Stimulated activated CD8-positive, alpha-beta memory T cell treated with anti-CD3 and anti-CD28 coated beads, Interleukin-4, amount 100 ng/mL, for 1 hour (primary cell): ENCODE results near the gene LARGE1.
A peak's percentile ranks its signal among the peaks of the same experiment; 100 is the strongest.

Experiments used
- DNase-seq, 2 donors: peaks; one replicate each; pipeline ENCODE4 v3.0.0-alpha.2; 2020; ENCODE audit warnings: low read depth in 2 of 2, low spot score in 1 of 2

LARGE1 gene

DNA sequence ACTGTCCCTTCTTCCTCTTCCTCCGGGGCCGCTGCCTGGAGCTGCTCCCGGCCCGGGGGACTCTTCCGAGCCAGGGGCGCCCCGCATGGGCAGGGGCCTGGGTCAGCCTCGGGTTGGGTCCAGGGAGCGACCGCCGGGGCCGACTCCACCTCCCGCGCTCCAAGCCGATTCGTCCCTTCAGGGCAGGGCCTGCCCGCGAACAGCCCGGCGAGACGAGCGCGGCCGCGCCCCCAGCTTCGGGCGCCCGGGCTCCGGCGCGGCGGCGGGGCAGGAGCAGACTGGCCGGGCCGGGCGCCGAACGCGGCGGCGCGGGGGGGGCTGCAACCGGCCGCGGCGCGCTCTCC, at the start of gene LARGE1:
LARGE1 (minus strand) TSS at position 280 of the 344 bp plus-strand sequence.
- no peak for DNase-seq

GRCh38 chr22:33969045-33969444, 48.8 kb upstream of the LARGE1 start:
- DNase-seq = no peak

DNA sequence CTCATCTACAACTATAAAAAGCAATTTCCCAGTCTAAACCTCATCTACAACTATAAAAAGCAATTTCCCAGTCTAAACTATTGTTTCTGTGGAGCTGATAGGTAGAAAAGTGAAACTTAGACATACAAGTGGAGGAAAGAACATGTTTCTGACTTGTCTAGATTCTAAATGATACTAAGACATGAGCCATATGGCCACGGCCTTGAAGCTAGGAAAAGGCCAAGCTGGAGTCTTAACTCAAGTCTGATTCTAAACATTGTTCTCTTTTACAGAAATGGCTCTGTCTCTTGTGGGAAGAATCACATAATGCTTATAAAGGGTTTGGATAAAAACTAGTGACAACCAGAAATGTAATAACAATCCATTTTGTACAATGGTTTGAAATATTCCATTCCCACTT, 43.8 kb upstream of the LARGE1 start:
- no peak for DNase-seq

DNA sequence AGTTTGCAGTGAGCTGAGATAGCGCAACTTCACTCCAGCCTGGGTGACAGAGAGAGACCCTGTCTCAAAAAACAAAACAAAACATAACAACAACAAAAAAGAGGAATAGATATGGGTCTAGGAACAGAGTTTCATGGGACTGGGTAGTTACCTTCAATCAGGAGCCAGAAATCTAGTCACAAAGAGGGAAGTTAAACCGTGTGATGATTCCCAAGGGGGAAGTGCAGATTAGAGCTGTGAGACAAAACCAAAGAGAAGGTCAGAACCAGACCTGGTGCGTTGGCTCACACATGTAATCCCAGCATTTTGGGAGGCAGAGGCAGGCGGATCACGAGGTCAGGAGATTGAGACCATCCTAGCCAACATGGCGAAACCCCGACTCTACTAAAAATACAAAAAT, 42.1 kb upstream of the LARGE1 start:
- DNase-seq = no peak

DNA sequence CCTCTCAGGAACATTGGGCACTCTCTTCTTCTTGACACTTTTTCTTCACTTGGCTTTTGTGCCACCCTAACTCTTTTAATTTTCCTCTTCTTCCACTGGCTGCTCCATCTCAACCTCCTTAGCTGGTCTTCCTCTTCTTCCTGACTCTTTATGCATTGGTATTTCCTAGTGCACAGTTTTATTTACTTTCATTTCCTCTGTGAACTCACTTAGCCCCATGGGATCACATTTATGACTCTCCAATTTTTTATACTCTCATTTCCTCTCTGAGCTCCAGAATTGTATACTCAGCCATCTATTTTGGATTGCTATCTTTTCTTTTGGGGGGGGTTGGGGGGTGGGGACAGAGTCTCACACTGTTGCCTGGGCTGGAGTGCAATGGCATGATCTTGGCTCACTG, 38.5 kb upstream of the LARGE1 start:
- no peak for DNase-seq

DNA sequence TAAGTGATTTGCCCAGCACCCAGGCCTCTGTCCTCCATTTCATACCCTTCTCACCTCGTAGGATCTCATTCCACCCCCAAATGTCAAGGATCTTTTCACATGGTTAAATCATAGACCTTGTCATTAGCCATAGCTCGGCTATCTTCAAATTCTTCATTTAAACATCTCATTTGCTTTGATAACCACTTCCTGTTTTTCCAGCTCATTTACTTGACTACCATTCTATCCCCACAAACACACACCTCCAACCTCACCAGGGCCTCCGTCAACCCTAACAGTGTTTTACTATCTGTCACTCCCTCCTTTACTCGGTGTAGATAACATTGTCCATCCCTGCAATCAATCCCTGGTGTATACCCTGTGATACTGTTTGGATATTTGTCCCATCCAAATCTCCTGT, 36.8 kb upstream of the LARGE1 start:
- no peak for DNase-seq

DNA sequence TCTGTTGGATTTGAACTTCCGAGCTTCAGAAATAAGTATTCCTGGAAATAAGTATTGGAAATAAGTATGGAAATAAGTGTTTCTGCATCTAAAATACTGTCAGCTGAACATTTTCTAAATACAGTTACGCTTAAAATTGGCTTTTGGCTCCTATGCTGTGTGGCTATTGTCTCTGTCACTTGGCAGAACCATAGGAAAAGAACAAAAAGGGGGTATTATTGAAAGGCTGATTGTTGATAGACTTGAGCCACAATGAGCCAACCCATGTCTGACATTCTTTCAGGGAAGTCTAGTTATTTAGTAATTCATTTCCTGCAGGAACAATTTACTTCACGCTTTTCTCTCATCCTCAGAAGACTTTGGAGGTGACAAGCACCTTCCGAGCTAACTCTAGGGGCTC, 32.5 kb upstream of the LARGE1 start:
- DNase-seq = no peak

- no peak for DNase-seq
Measured at GRCh38 chr22:33940741-33941140, 20.5 kb upstream of the LARGE1 start.

DNA sequence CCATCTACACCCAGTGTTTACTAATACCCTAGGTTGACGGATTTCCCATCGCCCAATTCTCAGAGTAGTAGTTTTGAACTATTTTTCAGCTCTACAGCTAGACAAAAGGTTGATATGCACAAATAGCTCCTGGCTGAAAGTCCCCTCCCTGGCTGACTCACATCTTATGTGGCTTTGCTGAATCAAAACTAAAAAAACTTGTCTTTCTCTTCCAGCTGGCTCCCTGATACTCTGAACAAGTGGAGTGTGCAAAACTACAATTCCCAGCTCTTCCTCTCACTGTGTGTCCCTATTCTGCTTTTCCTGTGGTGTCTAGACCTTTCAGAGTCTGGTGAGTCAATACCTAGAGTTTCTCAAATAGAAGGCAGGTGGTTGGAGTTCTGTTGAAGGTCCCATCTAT, 12.7 kb upstream of the LARGE1 start:
- no peak for DNase-seq

DNA sequence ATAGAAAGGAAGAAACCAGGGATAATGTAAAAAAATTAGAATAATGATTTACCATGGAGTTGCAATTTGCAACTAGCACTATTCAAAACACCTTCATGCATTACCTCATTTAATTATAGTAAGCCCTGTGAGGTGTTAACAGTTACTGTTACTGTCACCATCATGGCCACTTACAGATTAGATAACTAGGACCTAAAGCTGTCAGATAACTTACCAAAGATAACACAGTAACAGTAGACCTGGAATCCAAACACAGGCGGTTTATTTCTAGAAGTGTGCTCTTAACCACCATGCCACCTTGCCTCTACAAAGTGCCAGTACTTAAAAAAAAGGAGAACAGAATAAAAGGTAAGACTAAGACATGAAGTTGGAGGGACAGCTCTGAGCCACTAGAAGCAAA, 11.1 kb upstream of the LARGE1 start:
- DNase-seq = no peak

DNA sequence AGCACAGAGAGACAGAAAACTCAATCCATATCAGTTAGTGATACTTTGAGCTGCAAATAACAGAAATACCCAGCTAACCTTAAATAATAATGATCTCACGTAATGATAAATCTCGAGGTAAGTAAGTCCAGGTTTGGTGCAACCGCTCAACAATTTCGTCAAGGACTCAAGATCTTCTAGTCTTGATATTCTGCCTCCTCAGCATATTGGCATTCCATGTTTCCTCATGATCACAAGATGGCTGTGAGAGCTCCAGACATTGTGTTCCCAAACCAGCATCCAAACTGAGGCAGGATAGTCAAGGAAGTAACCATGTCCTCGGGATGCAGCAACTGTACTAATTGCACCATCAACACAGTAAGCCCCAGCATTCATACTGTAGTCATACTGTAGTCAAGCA, 7.5 kb upstream of the LARGE1 start:
- no peak for DNase-seq

GRCh38 chr22:33925194-33925593, 4.9 kb upstream of the LARGE1 start:
- no peak for DNase-seq

DNA sequence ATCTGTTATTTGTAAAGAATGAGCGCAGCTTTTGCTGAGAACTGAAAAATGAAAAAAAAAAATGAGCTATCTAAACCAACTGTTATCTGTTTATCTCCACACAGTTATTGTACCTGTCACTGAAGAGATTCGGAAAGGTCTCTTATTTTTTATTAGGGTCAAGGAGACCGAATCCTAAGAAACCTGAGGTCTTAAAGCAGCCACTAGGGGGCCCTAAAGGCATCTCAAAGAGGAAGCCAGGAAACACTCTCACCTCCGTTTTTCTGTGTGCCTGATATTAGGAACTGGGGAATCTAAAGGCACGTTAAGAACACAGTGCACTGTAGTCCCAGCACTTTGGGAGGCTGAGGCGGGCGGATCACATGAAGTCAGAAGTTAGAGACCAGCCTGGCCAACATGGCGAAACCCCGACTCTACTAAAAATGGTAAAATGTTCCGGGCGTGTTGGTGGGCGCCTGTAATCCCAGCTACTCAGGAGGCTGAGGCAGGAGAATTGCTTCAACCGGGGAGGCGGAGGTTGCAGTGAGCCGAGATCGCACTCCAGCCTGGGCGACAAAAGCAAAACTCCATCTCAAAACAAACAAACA, 3.5 kb upstream of the LARGE1 start:
- DNase-seq = no peak

GRCh38 chr22:33923033-33923432, 2.8 kb upstream of the LARGE1 start:
- DNase-seq = no peak

DNA sequence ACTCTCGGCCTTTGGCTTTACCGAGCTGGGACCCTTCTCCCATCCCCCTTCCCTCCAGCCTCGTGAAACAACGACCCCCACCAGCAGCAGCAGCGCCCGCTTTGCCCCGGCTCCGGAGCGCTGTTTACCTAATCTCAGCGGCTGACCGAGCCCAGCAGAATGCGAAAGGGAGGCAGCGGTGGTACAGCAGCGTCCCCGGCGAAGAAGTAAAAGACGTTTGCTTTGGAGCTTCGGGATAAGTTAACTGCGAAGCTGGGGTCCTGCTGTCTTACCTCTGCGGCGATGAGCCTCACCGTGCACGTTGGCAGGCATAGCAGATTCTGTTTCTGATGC, 2.0 kb upstream of the LARGE1 start:
- DNase-seq = no peak

DNA sequence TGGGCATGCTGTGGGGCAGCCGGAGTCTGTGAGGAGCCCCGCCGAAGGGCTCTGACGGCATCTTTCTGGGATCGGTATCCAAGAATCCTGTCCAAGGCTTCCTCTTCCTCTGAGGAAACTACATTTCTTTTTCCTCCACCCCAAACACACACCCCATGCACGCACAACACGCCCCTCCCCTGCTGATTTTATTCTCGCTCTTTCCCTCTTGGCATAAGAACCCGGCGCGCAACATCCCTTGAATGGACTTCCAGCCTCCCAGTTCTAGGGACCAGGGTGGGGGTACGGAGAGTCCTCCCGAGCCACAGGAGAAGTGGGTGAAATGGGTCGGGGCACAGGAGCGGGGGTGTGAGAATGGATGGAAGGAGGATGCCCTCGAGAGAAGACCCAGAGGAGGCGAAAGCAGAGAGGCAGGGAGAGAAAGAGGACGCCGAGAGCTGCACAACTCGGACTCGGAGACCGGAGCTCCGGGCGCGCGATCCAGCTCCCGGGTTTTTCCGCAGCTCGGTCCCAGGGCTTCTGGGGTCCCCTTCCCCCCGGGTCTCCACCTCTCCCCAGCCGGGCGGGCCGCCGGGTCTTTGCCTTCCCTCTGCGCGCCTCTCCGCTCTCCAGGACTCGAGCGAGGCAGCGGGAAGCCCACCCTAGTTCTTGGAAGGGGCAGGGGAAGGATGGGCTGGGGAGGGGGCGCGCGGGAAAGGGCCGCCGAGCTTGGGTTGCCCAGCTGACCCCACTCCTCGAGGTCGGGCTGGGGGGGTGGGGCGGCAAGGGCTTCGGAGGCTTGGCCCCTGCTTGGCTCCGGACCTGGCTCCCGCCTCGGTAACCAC, 1.5 kb upstream of the LARGE1 start:
- DNase-seq = no peak

DNA sequence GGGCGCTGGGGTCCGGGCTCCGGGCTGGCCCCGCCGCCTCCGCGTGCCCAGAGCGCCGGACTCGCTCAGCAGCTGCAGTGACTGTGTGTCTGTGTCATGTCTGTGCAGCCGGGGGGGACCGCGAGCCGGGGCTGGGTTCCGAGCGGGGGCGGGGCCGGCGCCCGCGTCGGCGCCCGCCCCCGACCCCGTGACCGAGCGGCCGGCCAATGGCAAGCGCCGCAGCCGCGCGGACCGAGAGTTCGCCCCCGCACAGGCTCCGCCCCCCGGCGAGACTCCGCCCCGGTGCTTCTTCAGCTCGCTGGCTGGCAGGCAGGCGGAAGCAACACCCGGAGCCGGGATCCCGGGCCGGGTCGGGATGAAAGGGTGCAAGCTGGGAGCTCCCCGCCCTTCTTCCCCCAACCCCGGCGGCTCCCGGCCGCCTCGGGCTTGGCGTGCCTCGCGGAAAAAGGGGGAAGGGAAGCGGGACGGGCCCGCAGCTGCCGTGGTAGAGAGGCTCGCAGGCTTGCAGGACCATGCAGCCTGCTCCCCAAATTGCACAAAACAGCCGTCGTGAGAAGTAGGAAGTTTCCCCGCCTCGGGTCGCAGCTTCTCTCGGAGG, 750 bp upstream of the LARGE1 start:
- DNase-seq = peak; percentile 28 to 76

DNA sequence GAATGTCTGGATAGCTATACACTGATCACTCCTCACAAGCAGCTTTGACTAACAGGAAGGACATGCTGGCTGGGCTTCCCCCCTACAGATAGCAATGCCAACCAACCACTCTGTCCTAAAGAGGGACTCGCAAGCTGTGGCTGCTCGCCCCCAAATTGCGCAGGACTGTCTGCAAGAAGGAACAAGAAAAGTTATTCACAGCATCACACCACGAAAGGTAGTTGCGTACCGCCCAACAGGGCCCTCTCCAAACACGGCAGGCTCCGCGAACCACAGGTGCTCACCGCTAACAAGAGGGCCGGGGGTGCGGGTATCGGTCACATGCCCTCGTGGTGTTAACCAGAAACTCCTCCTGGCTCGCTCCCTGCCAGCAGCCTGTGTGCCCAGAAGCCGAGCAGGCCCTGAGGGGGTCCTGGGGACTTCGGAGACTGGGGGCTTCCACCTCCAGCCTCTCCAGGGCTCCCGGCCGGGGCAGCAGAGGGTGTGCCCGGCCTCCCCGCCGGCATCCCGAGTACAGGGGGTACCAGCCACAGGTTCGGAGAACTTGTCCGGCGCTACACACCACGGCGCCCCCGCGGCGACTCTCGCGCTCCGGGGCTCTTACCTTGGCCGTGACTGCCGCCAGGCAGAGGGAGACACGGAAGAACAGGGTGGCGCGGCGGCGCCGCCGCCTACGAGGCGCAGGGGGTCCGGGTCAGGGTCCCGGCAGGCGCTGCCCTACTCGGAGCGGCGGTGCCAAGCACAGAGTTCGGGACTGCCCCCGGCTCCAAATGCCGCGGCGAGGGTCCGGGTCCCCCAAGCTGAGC, 682 bp downstream of the LARGE1 start:
- DNase-seq = no peak

DNA sequence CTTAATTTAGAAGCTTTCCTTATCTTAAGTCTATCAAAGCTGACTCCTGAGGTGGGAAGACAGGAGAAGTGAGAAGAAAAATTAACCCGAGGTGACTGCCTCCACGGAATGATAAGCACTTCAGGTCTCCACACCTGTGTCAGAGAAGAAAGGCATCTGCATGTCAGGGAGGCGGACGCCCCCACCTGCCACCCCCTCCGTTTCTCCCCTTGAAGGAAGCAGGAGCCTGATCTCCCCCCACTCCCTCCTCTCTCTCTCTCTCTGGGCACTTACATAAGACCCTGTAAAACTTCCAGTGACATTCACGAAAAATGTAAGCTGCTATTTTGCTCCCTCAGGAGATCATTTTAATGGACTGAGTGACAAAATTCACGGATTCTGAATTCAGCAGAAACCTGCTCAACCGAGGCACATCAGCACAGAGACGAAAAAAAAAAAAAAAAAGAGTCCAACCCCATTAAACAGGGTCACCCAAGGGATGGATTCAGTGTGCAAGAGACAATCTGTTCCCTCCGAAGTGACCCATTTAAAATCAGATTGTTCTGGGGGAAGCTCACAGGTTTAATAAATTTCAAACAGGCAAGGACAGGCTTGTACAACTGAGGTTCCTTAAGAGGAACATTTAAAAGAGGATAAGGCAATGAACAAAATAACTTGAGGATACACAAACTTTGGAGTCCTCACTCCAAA, 1.5 kb downstream of the LARGE1 start:
- no peak for DNase-seq

- DNase-seq = no peak
Measured at GRCh38 chr22:33917744-33918406, 2.4 kb downstream of the LARGE1 start.

DNA sequence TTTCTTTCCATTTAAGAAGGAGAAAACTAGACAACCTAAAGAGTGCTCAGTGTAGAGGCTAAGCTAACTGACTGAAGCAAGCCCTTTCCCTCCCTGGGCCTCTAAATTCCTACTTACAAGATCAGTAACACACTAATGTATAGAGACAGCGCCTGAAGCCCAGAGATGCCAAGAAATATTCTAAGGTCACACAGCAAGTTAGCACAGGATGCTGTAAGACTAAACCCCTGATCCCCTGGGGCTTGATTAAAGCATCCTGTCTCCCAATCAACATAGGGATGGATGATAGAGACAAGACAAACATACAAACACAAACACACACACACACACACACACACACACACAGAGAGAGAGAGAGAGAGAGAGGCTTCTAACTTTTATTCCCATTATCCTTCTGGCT, 5.6 kb downstream of the LARGE1 start:
- DNase-seq = no peak
